DMS79 treated with DMSO at 0.1 percent for 48 hours (cell line): ENCODE data around the gene RNU1-3.
"Not testable (repeated sequence)": the region's sequence is repeated elsewhere in the genome, so short reads cannot be mapped to it uniquely, and the experiment has no call there.

Experiments used
- DNase-seq: peaks from one replicate; lab custom pipeline; 2025; lab: John Stamatoyannopoulos, UW

The RNU1-3 gene

GRCh38 chr1:16637941-16638778 lies 28.6 kb downstream of the RNU1-3 start:
- DNase-seq: not testable (repeated sequence)

- DNase-seq: not testable (repeated sequence)
Measured at GRCh38 chr1:16636551-16637195, 30.1 kb downstream of the RNU1-3 start.

- not testable (repeated sequence) for DNase-seq
Measured at GRCh38 chr1:16635959-16636358, 30.8 kb downstream of the RNU1-3 start.

GRCh38 chr1:16633540-16634282 lies 33.0 kb downstream of the RNU1-3 start:
- DNase-seq: not testable (repeated sequence)

GRCh38 chr1:16632044-16632850 lies 34.5 kb downstream of the RNU1-3 start:
- DNase-seq: not testable (repeated sequence)

GRCh38 chr1:16631248-16632043 lies 35.3 kb downstream of the RNU1-3 start:
- no peak for DNase-seq

GRCh38 chr1:16630661-16631247 lies 36.0 kb downstream of the RNU1-3 start:
- DNase-seq: no peak

GRCh38 chr1:16629916-16630530 lies 36.7 kb downstream of the RNU1-3 start:
- not testable (repeated sequence) for DNase-seq

GRCh38 chr1:16628361-16629111 lies 38.2 kb downstream of the RNU1-3 start:
- no peak for DNase-seq

GRCh38 chr1:16626409-16626983 lies 40.3 kb downstream of the RNU1-3 start:
- DNase-seq: not testable (repeated sequence)

- no peak for DNase-seq
Measured at GRCh38 chr1:16625497-16626408, 41.0 kb downstream of the RNU1-3 start.

GRCh38 chr1:16623812-16624719 lies 42.7 kb downstream of the RNU1-3 start:
- DNase-seq: peak; percentile 100

- DNase-seq: peak; percentile 100
Measured at GRCh38 chr1:16623337-16623736, 43.4 kb downstream of the RNU1-3 start.

- DNase-seq: not testable (repeated sequence)
Measured at GRCh38 chr1:16621681-16622315, 45.0 kb downstream of the RNU1-3 start.

- no peak for DNase-seq
Measured at GRCh38 chr1:16621300-16621658, 45.5 kb downstream of the RNU1-3 start.

GRCh38 chr1:16619803-16620501 lies 46.8 kb downstream of the RNU1-3 start:
- DNase-seq: not testable (repeated sequence)
